GM23338 (cell line): ENCODE data around the gene INPP1. TPM values are rescaled to one million over a fixed set of nuclear protein-coding genes. Genes with fewer than 3 reads are reported as not detected.

Source experiments
- ATAC-seq: fragments of 200-7000 bp; cut with Tn5 transposase; 3 replicates; pipeline ENCODE4 v1.9.1; 2020
- DNase-seq: peaks from one replicate; pipeline ENCODE4 v3.0.0-alpha.2; 2015; ENCODE audit warnings: low spot score
- H2AFZ ChIP-seq: fragments of 200-600 bp; sonication (generic); 2 replicates; pipeline ENCODE4 v1.8.0; 2016; ENCODE audit warnings: antibody characterized with exemption, mild to moderate bottlenecking, moderate library complexity
- H3F3A ChIP-seq: fragments of 200-600 bp; sonication (generic); replicated peaks from 2 replicates; pipeline ENCODE4 v1.8.0; 2017; ENCODE audit warnings: antibody characterized with exemption, mixed run types, low read depth
- H3K27ac ChIP-seq: fragments of 200-600 bp; sonication (generic); 2 replicates; pipeline ENCODE4 v1.6.1; 2016; ENCODE audit warnings: low read depth
- H3K27me3 ChIP-seq: fragments of 200-600 bp; sonication (generic); 2 replicates; pipeline ENCODE4 v1.8.0; 2016; ENCODE audit warnings: mild to moderate bottlenecking, mixed run types, moderate library complexity; ENCODE audit not compliant: insufficient read depth
- H3K36me3 ChIP-seq: fragments of 200-600 bp; sonication (generic); 2 replicates; pipeline ENCODE4 v1.8.0; 2016; ENCODE audit warnings: mild to moderate bottlenecking; ENCODE audit not compliant: insufficient read depth
- H3K4me1 ChIP-seq: fragments of 200-600 bp; sonication (generic); 2 replicates; pipeline ENCODE4 v1.8.0; 2016; ENCODE audit warnings: mild to moderate bottlenecking, moderate library complexity; ENCODE audit not compliant: insufficient read depth
- H3K4me2 ChIP-seq: fragments of 200-600 bp; sonication (generic); 2 replicates; pipeline ENCODE4 v1.7.1; 2017; ENCODE audit warnings: mixed run types
- H3K4me3 ChIP-seq: fragments of 200-600 bp; sonication (generic); 2 replicates; pipeline ENCODE4 v1.6.1; 2016; ENCODE audit warnings: mixed run types
- H3K79me2 ChIP-seq: fragments of 200-600 bp; sonication (generic); replicated peaks from 2 replicates; pipeline ENCODE4 v1.8.0; 2017; ENCODE audit warnings: mild to moderate bottlenecking; ENCODE audit not compliant: insufficient read depth
- H3K9me2 ChIP-seq: fragments of 200-600 bp; sonication (generic); 2 replicates; pipeline ENCODE4 v1.8.0; 2017; ENCODE audit not compliant: insufficient read depth
- H4K20me1 ChIP-seq: fragments of 200-600 bp; sonication (generic); replicated peaks from 2 replicates; pipeline ENCODE4 v1.8.0; 2017; ENCODE audit warnings: mild to moderate bottlenecking; ENCODE audit not compliant: insufficient read depth
- H3K27ac Mint-ChIP-seq: 2 replicates; pipeline ENCODE4 v1.8.0; 2020; ENCODE audit warnings: inconsistent platforms, mild to moderate bottlenecking, moderate library complexity, mixed read lengths
- H3K27me3 Mint-ChIP-seq: 3 replicates; pipeline ENCODE4 v1.8.0; 2022; ENCODE audit warnings: low read depth, mild to moderate bottlenecking, moderate library complexity, mixed read lengths, inconsistent platforms; ENCODE audit not compliant: insufficient read depth, poor library complexity
- H3K36me3 Mint-ChIP-seq: 3 replicates; pipeline ENCODE4 v1.8.0; 2021; ENCODE audit warnings: low read depth, mild to moderate bottlenecking, inconsistent platforms, moderate library complexity, mixed read lengths
- H3K4me1 Mint-ChIP-seq: 3 replicates; pipeline ENCODE4 v1.8.0; 2020; ENCODE audit warnings: mild to moderate bottlenecking, inconsistent platforms, mixed read lengths
- H3K4me3 Mint-ChIP-seq: 3 replicates; pipeline ENCODE4 v1.8.0; 2021; ENCODE audit warnings: moderate library complexity, mild to moderate bottlenecking, inconsistent platforms, mixed read lengths
- H3K9me3 Mint-ChIP-seq: 3 replicates; pipeline ENCODE4 v1.8.0; 2020; ENCODE audit warnings: moderate library complexity, mild to moderate bottlenecking, inconsistent platforms, mixed read lengths
- CREB1 ChIP-seq: fragments of 250-450 bp; sonication (Bioruptor Pico); IDR thresholded peaks from 2 replicates; pipeline ENCODE4 v1.5.0; 2020; ENCODE audit warnings: low read depth, mild to moderate bottlenecking, moderate library complexity
- EZH2 ChIP-seq: fragments of 200-600 bp; sonication (generic); IDR thresholded peaks from one replicate; pipeline ENCODE4 v1.8.0; 2017; ENCODE audit warnings: antibody characterized with exemption, mild to moderate bottlenecking, low read depth; ENCODE audit not compliant: unreplicated experiment
- EZH2phosphoT487 ChIP-seq: fragments of 200-600 bp; sonication (generic); IDR thresholded peaks from one replicate; pipeline ENCODE4 v1.8.1; 2018; ENCODE audit warnings: antibody characterized with exemption; ENCODE audit not compliant: unreplicated experiment
- JUNB ChIP-seq: IDR thresholded peaks from one replicate; pipeline ENCODE4 v1.6.1; 2016; ENCODE audit warnings: antibody characterized with exemption; ENCODE audit not compliant: unreplicated experiment
- NANOG ChIP-seq: IDR thresholded peaks from 2 replicates; pipeline ENCODE4 v1.6.1; 2016; ENCODE audit warnings: antibody characterized with exemption, borderline replicate concordance
- POLR2AphosphoS5 ChIP-seq: IDR thresholded peaks from 2 replicates; pipeline ENCODE4 v1.6.1; 2016; ENCODE audit warnings: antibody characterized with exemption, low read depth
- REST ChIP-seq: IDR thresholded peaks from one replicate; pipeline ENCODE4 v1.6.1; 2018; ENCODE audit warnings: antibody characterized with exemption; ENCODE audit not compliant: unreplicated experiment
- STAT1 ChIP-seq: IDR thresholded peaks from one replicate; pipeline ENCODE4 v1.6.1; 2016; ENCODE audit warnings: antibody characterized with exemption; ENCODE audit not compliant: unreplicated experiment
- ZNF114 ChIP-seq: fragments of 250-450 bp; sonication (Bioruptor Pico); IDR thresholded peaks from 2 replicates; pipeline ENCODE4 v1.5.0; 2020; ENCODE audit warnings: mild to moderate bottlenecking, moderate library complexity
- ZNF331 ChIP-seq: fragments of 250-450 bp; sonication (Bioruptor Pico); IDR thresholded peaks from 2 replicates; pipeline ENCODE4 v1.5.0; 2020; ENCODE audit warnings: low read depth, mild to moderate bottlenecking, moderate library complexity
- ZNF462 ChIP-seq: fragments of 250-450 bp; sonication (Bioruptor Pico); IDR thresholded peaks from 2 replicates; pipeline ENCODE4 v1.5.0; 2020; ENCODE audit warnings: mild to moderate bottlenecking, moderate library complexity
- polyA plus RNA-seq: library from polyadenylated mRNA; unstranded; fragments of >200 nt; fragmentation: Nextera tagmentation; extraction: Ambion mirVana; gene quantifications from 2 replicates; pipeline ENCODE4 v1.2.1, GENCODE V29; 2016
- total RNA-seq: library from RNA; depleted of rRNA; stranded (reverse); fragments of >200 nt; shearing (Covaris generic); gene quantifications from 2 replicates; pipeline ENCODE4 v1.2.3, GENCODE V29; 2014
- TF ChIP-seq, protein P1 (sequence below): IDR thresholded peaks from 2 replicates; pipeline ENCODE4 v1.6.1; 2016; ENCODE audit warnings: antibody characterized with exemption

The INPP1 gene
- total and polyA plus RNA-seq, 2 experiments from 2014 or later: 2.6 to 6.5 TPM

- Mint-ChIP-seq H3K27ac (no peak overlapping the region), H3K4me1 (peaks cover 13% of the 10 kb centered on the region), H3K9me3 (no peaks in the 10 kb centered on the region), H3K36me3 (no peaks in the 10 kb centered on the region), H3K4me3 (no peak overlapping the region), H3K27me3 (peaks cover 1% of the 10 kb centered on the region)
- Histone ChIP-seq H3K36me3 (no peaks in the 10 kb centered on the region), H3K4me3 (no peak overlapping the region), H4K20me1 (no peaks in the 10 kb centered on the region), H3K4me2 (no peak overlapping the region), H3K27ac (no peak overlapping the region), H2AFZ (no peak overlapping the region), H3F3A (no peaks in the 10 kb centered on the region), H3K79me2 (no peaks in the 10 kb centered on the region), H3K27me3 (no peaks in the 10 kb centered on the region), H3K9me2 (no peaks in the 10 kb centered on the region), H3K4me1 (no peaks in the 10 kb centered on the region)
- ATAC-seq (no peak), DNase-seq (no peak)
- TF ChIP-seq REST (no peak), NANOG (no peak), JUNB (no peak), STAT1 (no peak), CREB1 (CRISPR knock-in tag) (no peak), EZH2 (no peak), ZNF114 (CRISPR knock-in tag) (no peak), ZNF462 (CRISPR knock-in tag) (no peak), POLR2AphosphoS5 (no peak), EZH2phosphoT487 (no peak), ZNF331 (no peak)
- TF ChIP-seq, protein P1, sequence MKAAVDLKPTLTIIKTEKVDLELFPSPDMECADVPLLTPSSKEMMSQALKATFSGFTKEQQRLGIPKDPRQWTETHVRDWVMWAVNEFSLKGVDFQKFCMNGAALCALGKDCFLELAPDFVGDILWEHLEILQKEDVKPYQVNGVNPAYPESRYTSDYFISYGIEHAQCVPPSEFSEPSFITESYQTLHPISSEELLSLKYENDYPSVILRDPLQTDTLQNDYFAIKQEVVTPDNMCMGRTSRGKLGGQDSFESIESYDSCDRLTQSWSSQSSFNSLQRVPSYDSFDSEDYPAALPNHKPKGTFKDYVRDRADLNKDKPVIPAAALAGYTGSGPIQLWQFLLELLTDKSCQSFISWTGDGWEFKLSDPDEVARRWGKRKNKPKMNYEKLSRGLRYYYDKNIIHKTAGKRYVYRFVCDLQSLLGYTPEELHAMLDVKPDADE: no peak
These were observed 17.2 kb downstream of the INPP1 start for GRCh38 chr2:190360561-190360960.
